Small intestine (tissue), 7 donors: ENCODE measurements around the gene YAF2. TPM values are rescaled to one million over a fixed set of nuclear protein-coding genes. Genes with fewer than 3 reads are reported as not detected.
"Not testable (repeated sequence)": the region's sequence is repeated elsewhere in the genome, so short reads cannot be mapped to it uniquely, and the experiment has no call there.

Experiments used
- DNase-seq, 2 donors: peaks; one replicate each; pipeline versions ENCODE4 v3.0.0 to v3.0.0-alpha.2; 2013
- FAIRE-seq: peaks from 2 replicates; lab custom pipeline; 2012; peaks lifted over from hg19 to GRCh38; lab: Jason Lieb, UNC
- H3K27ac ChIP-seq, 3 donors: one replicate each; pipeline ENCODE4 v1.5.1; 2013; ENCODE audit warnings: low read length in 2 of 3, mild to moderate bottlenecking in 2 of 3, control low read depth in 1 of 3, inconsistent platforms in 1 of 3, low read depth in 1 of 3, moderate library complexity in 1 of 3
- H3K27me3 ChIP-seq, 3 donors: one replicate each; pipeline ENCODE4 v1.6.1; 2013; ENCODE audit warnings: low read length in 3 of 3, inconsistent platforms in 1 of 3; ENCODE audit not compliant: control insufficient read depth in 3 of 3, insufficient read depth in 3 of 3
- H3K36me3 ChIP-seq, 3 donors: one replicate each; pipeline ENCODE4 v1.6.1; 2013; ENCODE audit warnings: low read length in 3 of 3, inconsistent platforms in 1 of 3, low read depth in 1 of 3, mild to moderate bottlenecking in 1 of 3, moderate library complexity in 1 of 3; ENCODE audit not compliant: control insufficient read depth in 3 of 3, insufficient read depth in 2 of 3
- H3K4me1 ChIP-seq, 3 donors: one replicate each; pipeline ENCODE4 v1.6.1; 2013; ENCODE audit warnings: low read length in 2 of 3, inconsistent platforms in 1 of 3, low read depth in 1 of 3, mild to moderate bottlenecking in 1 of 3, moderate library complexity in 1 of 3; ENCODE audit not compliant: control insufficient read depth in 3 of 3, insufficient read depth in 2 of 3
- H3K4me3 ChIP-seq, 3 donors: one replicate each; pipeline ENCODE4 v1.5.1; 2013; ENCODE audit warnings: low read length in 3 of 3, control low read depth in 1 of 3, inconsistent platforms in 1 of 3, low read depth in 1 of 3, mild to moderate bottlenecking in 1 of 3, moderate library complexity in 1 of 3
- H3K9me3 ChIP-seq, 2 donors: one replicate each; pipeline ENCODE4 v1.6.1; 2013; ENCODE audit warnings: low read depth in 1 of 2, low read length in 1 of 2; ENCODE audit not compliant: control insufficient read depth in 2 of 2, insufficient read depth in 1 of 2
- WGBS, 3 donors: extraction: QIAGEN DNeasy Blood & Tissue Kit; methylation state at CpG; one replicate each; pipeline ENCODE4 v1.1.7; 2013; 5-methylcytosine and 5-hydroxymethylcytosine counted together
- polyA plus RNA-seq, 4 donors: library from polyadenylated mRNA; stranded (reverse) in 3 of 4; unstranded in 1 of 4; fragments of 200-250 nt in 3 of 4; fragments of 120-200 nt in 1 of 4; gene quantifications; one replicate each; pipeline versions ENCODE4 v1.2.1 to v1.2.3, GENCODE V29; 2013
- donor health status: healthy with polysubstance abuse.
- donor health status: control.
- donor health status: control.
- donor health status: Bipolar disorder and iron deficiency.
- donor health status: healthy.

Gene YAF2
- polyA plus RNA-seq, 4 donors = 8.9 to 96.2 (median 24.8) TPM

- FAIRE-seq (no peak), DNase-seq (no peak)
- H3K4me3 ChIP-seq = no peak overlapping the region
- no peaks in the 10 kb centered on the region for H3K9me3 ChIP-seq
- H3K27me3 ChIP-seq = no peaks in the 10 kb centered on the region
- no peaks in the 10 kb centered on the region for H3K4me1 ChIP-seq
- peaks cover 0 to 10% (median 0%) of the 10 kb centered on the region in 3 donors for H3K36me3 ChIP-seq
- H3K27ac ChIP-seq = no peak overlapping the region
- WGBS, 3 donors = 90 to 92% (median 90%) methylated on average over 1 of the region's 1 CpG
These were observed 33.7 kb downstream of the YAF2 start for GRCh38 chr12:42204362-42204761.

- no peak for DNase-seq
- Histone ChIP-seq H3K36me3 (peaks cover 0 to 4% (median 0%) of the 10 kb centered on the region in 3 donors), H3K27ac (no peak overlapping the region), H3K9me3 (no peaks in the 10 kb centered on the region), H3K4me3 (no peak overlapping the region), H3K27me3 (no peaks in the 10 kb centered on the region), H3K4me1 (no peaks in the 10 kb centered on the region)
- WGBS, 3 donors = 90 to 94% (median 93%) methylated on average over 2 of the region's 2 CpGs
- no peak for FAIRE-seq
These were observed 37.0 kb downstream of the YAF2 start for GRCh38 chr12:42201063-42201462.

- FAIRE-seq = no peak
- Histone ChIP-seq H3K36me3 (peaks cover 0 to 7% (median 0%) of the 10 kb centered on the region in 3 donors), H3K4me3 (no peak overlapping the region), H3K4me1 (peaks cover 0 to 5% (median 0%) of the 10 kb centered on the region in 3 donors), H3K27ac (no peak overlapping the region), H3K27me3 (no peaks in the 10 kb centered on the region), H3K9me3 (no peaks in the 10 kb centered on the region)
- no peak for DNase-seq
These were observed 39.0 kb downstream of the YAF2 start for GRCh38 chr12:42199007-42199406.

GRCh38 chr12:42196723-42197603 is 41.1 kb downstream of the YAF2 start:
- Histone ChIP-seq H3K36me3 (peaks cover 0 to 18% (median 0%) of the 10 kb centered on the region in 3 donors), H3K4me1 (peaks cover 0 to 5% (median 0%) of the 10 kb centered on the region in 3 donors), H3K4me3 (no peak overlapping the region), H3K27ac (no peak overlapping the region), H3K9me3 (no peaks in the 10 kb centered on the region), H3K27me3 (no peaks in the 10 kb centered on the region)
- DNase-seq (no peak), FAIRE-seq (no peak)
- WGBS, 3 donors = 92 to 95% (median 93%) methylated on average over 7 of the region's 7 CpGs

- Histone ChIP-seq H3K4me1 (peaks cover 0 to 5% (median 0%) of the 10 kb centered on the region in 3 donors), H3K27ac (no peak overlapping the region), H3K36me3 (peaks cover 0 to 18% (median 0%) of the 10 kb centered on the region in 3 donors), H3K4me3 (no peak overlapping the region), H3K27me3 (no peaks in the 10 kb centered on the region), H3K9me3 (no peaks in the 10 kb centered on the region)
- DNase-seq = no peak
- WGBS, 3 donors = 93 to 97% (median 96%) methylated on average over 6 of the region's 6 CpGs
- FAIRE-seq = no peak
These were observed 45.4 kb downstream of the YAF2 start for GRCh38 chr12:42192686-42193085.

GRCh38 chr12:42192258-42192657 is 45.8 kb downstream of the YAF2 start:
- peaks cover 0 to 5% (median 0%) of the 10 kb centered on the region in 3 donors for H3K4me1 ChIP-seq
- DNase-seq = no peak
- no peaks in the 10 kb centered on the region for H3K9me3 ChIP-seq
- H3K36me3 ChIP-seq = peaks cover 0 to 18% (median 0%) of the 10 kb centered on the region in 3 donors
- H3K27me3 ChIP-seq = no peaks in the 10 kb centered on the region
- H3K27ac ChIP-seq = no peak overlapping the region
- no peak overlapping the region for H3K4me3 ChIP-seq
- 93 to 98% (median 96%) methylated on average over 1 of the region's 1 CpG for WGBS, 3 donors
- no peak for FAIRE-seq

GRCh38 chr12:42190376-42190775 is 47.7 kb downstream of the YAF2 start:
- DNase-seq = no peak
- Histone ChIP-seq H3K36me3 (peaks cover 0 to 26% (median 0%) of the 10 kb centered on the region in 3 donors), H3K4me1 (no peaks in the 10 kb centered on the region), H3K27ac (no peak overlapping the region), H3K9me3 (no peaks in the 10 kb centered on the region), H3K4me3 (no peak overlapping the region), H3K27me3 (no peaks in the 10 kb centered on the region)
- no peak for FAIRE-seq

GRCh38 chr12:42188275-42188674 is 49.8 kb downstream of the YAF2 start:
- 96 to 100% (median 100%) methylated on average over 3 of the region's 3 CpGs for WGBS, 3 donors
- not testable (repeated sequence) for H3K27me3 ChIP-seq, H3K4me3 ChIP-seq, H3K27ac ChIP-seq, H3K4me1 ChIP-seq, DNase-seq, FAIRE-seq, H3K9me3 ChIP-seq
- H3K36me3 ChIP-seq = peaks cover 0 to 23% (median 0%) of the 10 kb centered on the region in 3 donors
